Esophagus squamous epithelium (tissue), 5 donors: ENCODE measurements around the gene ADAMTSL2. TPM values are rescaled to one million over a fixed set of nuclear protein-coding genes. Genes with fewer than 3 reads are reported as not detected.

Experiments
- DNase-seq: peaks from one replicate; lab custom pipeline; 2025; lab: John Stamatoyannopoulos, UW
- H3K27ac ChIP-seq, 4 donors: fragments of 200-600 bp; sonication (generic); one replicate each; pipeline ENCODE4 v1.5.1; 2016 to 2019; ENCODE audit warnings: mild to moderate bottlenecking in 1 of 4
- H3K27me3 ChIP-seq, 4 donors: fragments of 200-600 bp; sonication (generic); 1 replicate in 3 of 4; 2 replicates in 1 of 4; pipeline versions ENCODE4 v1.5.1 to v1.6.0; 2017 to 2021; ENCODE audit warnings: antibody characterized with exemption in 1 of 4
- H3K36me3 ChIP-seq, 3 donors: fragments of 200-600 bp; sonication (generic); one replicate each; pipeline ENCODE4 v1.5.1; 2016 to 2019
- H3K4me1 ChIP-seq, 3 donors: fragments of 200-600 bp; sonication (generic); one replicate each; pipeline ENCODE4 v1.5.1; 2017 to 2019
- H3K4me3 ChIP-seq, 4 donors: fragments of 200-600 bp; sonication (generic); 1 replicate in 3 of 4; 2 replicates in 1 of 4; pipeline ENCODE4 v1.5.1; 2016 to 2019; ENCODE audit warnings: mild to moderate bottlenecking in 2 of 4, moderate library complexity in 1 of 4
- H3K9me3 ChIP-seq, 3 donors: fragments of 200-600 bp; sonication (generic); one replicate each; pipeline ENCODE4 v1.5.1; 2016 to 2019
- CTCF ChIP-seq, 6 experiments: fragments of 450-650 bp in 4 of 6; fragments of 200-600 bp in 2 of 6; sonication (generic) in 2 of 6; IDR thresholded peaks; one replicate each; pipeline ENCODE4 v1.5.1; 2016 to 2019; ENCODE audit warnings: antibody characterized with exemption in 6 of 6, mild to moderate bottlenecking in 4 of 6, moderate library complexity in 4 of 6
- POLR2A ChIP-seq, 4 donors: fragments of 450-650 bp; IDR thresholded peaks; one replicate each; pipeline ENCODE4 v1.6.1; 2017; ENCODE audit warnings: antibody characterized with exemption in 4 of 4, mild to moderate bottlenecking in 4 of 4, moderate library complexity in 3 of 4
- WGBS, 2 donors: methylation state at CpG; one replicate each; pipeline ENCODE4 v1.1.5; 2018; 5-methylcytosine and 5-hydroxymethylcytosine counted together
- intact Hi-C: fragments of 100-400 bp; cut with DNase I; formaldehyde crosslinking; loops from one replicate; pipeline ENCODE4 v1.15.0; 2022
- total RNA-seq, 4 donors: library from RNA; depleted of rRNA; stranded (reverse); fragments of >200 nt; gene quantifications; one replicate each; pipeline ENCODE4 v1.1.0, GENCODE V29; 2016
- donor health status: DM: yes; HTN: yes; CAD: no.

Gene ADAMTSL2
- total RNA-seq, 4 donors from 2014 or later: 1.1 to 2.1 (median 1.4) TPM

DNA sequence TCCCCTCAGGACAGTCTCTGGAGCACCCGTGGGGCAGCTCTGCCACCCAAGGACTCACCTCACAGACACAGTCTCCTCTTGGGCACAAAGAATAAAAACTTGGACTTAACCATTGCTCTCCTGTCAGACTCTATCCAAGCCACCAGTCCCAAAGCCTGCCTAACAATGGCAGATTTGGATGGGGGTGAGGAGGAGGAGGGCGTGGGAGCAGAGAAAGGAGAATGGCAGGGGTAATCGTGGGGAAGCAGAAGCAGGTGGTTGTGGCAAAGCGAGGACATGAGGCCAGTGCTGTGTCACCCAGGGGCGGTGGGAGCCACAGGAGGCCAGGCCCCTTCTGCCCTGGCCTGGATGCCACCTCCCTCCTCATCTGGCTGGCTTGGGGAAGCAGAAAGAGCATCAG lies 80.2 kb downstream of the ADAMTSL2 start:
- intact Hi-C loops: no loop called here
- Histone ChIP-seq H3K9me3 (no peaks in the 10 kb centered on the region), H3K4me3 (no peak overlapping the region), H3K4me1 (no peaks in the 10 kb centered on the region), H3K27me3 (peaks cover 0 to 99% (median 5%) of the 10 kb centered on the region in 4 donors), H3K27ac (no peak overlapping the region), H3K36me3 (no peaks in the 10 kb centered on the region)
- TF ChIP-seq CTCF (IDR thresholded peaks at IDR 0.05): no peak
- no peak for TF ChIP-seq POLR2A (IDR thresholded peaks at IDR 0.05)
- WGBS, 2 donors: 38 to 51% methylated on average over 4 to 5 of the region's 5 CpGs
- DNase-seq: no peak

DNA sequence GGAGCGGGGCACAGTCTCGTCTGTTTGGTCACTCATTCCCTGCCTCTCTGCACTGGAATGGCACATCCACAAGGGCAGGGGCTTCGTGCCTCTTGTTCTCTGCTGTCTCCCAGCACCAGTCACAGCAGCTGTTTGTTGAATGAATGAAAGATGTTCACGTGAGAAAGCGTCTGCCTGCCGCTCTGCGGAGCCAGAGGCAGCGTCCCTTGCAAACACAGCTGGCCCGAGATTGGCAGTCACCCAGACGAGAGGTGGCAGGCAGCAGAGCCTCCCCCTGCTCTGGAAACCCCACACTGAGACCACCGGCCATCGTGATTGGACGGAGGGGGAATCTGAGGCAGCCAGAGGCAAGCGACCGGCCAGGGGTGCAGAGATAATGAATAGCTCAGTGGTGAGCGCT lies 80.7 kb downstream of the ADAMTSL2 start:
- TF ChIP-seq CTCF (IDR thresholded peaks at IDR 0.05): no peak
- no peak for TF ChIP-seq POLR2A (IDR thresholded peaks at IDR 0.05)
- H3K27ac ChIP-seq: no peak overlapping the region
- H3K4me1 ChIP-seq: no peaks in the 10 kb centered on the region
- H3K9me3 ChIP-seq: no peaks in the 10 kb centered on the region
- intact Hi-C loops: no loop called here
- peaks cover 0 to 98% (median 4%) of the 10 kb centered on the region in 4 donors for H3K27me3 ChIP-seq
- no peaks in the 10 kb centered on the region for H3K36me3 ChIP-seq
- no peak overlapping the region for H3K4me3 ChIP-seq
- whole genome bisulfite sequencing, 2 donors: 0 to 51% methylated on average over 1 to 8 of the region's 16 CpGs
- DNase-seq: no peak

DNA sequence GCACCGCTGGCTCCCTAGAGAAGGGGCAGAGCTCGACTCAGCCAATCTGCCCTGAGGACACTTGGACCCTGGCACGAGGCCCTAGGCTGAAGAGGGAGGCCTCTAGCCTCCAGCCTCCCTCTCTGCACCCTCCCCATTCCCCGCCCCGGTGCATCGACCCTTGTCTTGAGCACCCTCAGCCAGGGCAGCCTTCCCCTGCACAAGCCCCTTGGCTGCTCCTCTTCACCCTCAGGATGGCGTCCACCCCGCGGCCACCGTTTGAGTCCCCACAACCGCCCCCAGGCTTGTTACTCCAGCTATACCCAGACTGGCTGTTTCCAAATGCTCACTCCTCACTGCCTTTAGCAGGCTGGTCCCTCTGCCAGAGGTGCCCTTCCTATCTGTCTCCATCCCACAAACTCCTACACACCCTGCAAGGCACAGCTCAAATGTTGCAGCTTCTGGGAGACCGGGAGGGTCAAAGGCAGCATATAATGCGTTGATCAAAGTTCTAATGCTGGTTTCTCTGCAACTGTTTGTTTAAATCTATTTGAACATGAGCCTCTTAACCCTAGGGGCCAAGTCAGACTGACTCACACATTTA lies 81.2 kb downstream of the ADAMTSL2 start:
- no peak overlapping the region for H3K27ac ChIP-seq
- no peak overlapping the region for H3K4me3 ChIP-seq
- TF ChIP-seq POLR2A (IDR thresholded peaks at IDR 0.05) (no peak), CTCF (IDR thresholded peaks at IDR 0.05) (no peak)
- no peaks in the 10 kb centered on the region for H3K9me3 ChIP-seq
- H3K4me1 ChIP-seq: no peaks in the 10 kb centered on the region
- 66 to 81% methylated on average over 10 to 13 of the region's 13 CpGs for WGBS, 2 donors
- intact Hi-C loops: no loop called here
- H3K36me3 ChIP-seq: no peaks in the 10 kb centered on the region
- peaks cover 0 to 98% (median 4%) of the 10 kb centered on the region in 4 donors for H3K27me3 ChIP-seq
- no peak for DNase-seq

DNA sequence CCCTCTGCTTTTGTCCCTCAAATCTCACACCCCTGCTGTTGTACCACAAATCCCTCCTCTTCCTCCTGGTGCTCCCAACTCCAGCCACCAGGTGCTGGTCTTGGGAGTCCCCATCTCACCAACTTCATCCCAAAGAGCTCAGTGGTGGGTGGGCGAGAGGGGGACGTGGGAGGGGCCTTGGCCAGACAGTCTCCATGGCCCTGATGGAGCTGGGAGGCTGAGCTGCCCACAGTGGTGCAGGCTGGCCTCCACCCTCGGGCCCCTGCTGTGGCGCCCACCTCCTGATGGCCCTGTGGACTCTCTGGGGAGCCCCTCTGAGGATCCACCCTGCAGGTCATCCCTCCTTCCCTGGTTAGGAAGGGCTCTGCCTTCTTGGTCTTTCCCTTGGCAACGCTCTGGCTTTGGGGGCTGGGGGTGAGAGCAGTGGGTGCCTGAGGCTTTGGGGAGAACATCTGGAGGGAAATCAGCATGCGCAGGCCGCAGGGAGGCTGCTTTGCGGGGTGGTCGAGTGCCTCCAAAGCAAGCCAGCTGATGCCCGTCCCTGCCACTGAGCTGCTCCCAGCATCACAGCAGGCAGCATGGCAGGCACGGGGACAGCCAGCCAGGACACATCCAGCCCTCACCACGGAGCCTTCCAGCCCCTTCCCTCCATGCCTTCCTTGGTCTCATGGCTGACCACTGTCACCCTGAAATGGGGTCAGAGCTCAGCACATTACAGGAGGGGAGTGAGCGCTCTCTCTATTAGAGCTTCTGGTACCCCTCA lies 82.3 kb downstream of the ADAMTSL2 start:
- no peak for DNase-seq
- Histone ChIP-seq H3K4me3 (no peak overlapping the region), H3K27ac (no peak overlapping the region), H3K27me3 (peaks cover 0 to 96% (median 4%) of the 10 kb centered on the region in 4 donors), H3K4me1 (no peaks in the 10 kb centered on the region), H3K9me3 (no peaks in the 10 kb centered on the region), H3K36me3 (no peaks in the 10 kb centered on the region)
- intact Hi-C loops: no loop called here
- 37 to 66% methylated on average over 4 to 5 of the region's 13 CpGs for WGBS, 2 donors
- TF ChIP-seq CTCF (IDR thresholded peaks at IDR 0.05): no peak
- TF ChIP-seq POLR2A (IDR thresholded peaks at IDR 0.05): no peak

DNA sequence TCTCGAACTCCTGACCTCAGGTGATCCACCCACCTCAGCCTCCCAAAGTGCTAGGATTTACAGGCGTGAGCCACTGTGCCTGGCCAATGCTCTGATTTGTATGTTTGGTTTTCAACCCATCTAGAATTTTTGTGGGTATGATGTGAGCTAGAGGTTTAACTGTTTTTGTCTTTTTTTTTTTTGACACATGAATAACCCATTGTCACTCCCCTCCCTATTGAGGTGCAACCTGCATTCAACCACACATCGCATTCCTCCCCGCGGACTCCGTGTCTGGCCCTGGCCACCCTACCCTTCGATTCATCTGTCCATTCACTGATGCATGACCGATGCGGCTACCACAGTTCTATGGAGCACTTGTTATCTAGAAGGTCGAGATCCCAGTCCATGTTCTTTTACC lies 84.2 kb downstream of the ADAMTSL2 start:
- no peak overlapping the region for H3K4me3 ChIP-seq
- no peak overlapping the region for H3K27ac ChIP-seq
- no peaks in the 10 kb centered on the region for H3K4me1 ChIP-seq
- peaks cover 0 to 96% (median 4%) of the 10 kb centered on the region in 4 donors for H3K27me3 ChIP-seq
- H3K36me3 ChIP-seq: no peaks in the 10 kb centered on the region
- 77 to 79% methylated on average over 10 of the region's 10 CpGs for WGBS, 2 donors
- no peak for DNase-seq
- TF ChIP-seq POLR2A (IDR thresholded peaks at IDR 0.05) (no peak), CTCF (IDR thresholded peaks at IDR 0.05) (no peak)
- intact Hi-C loops: no loop called here
- H3K9me3 ChIP-seq: no peaks in the 10 kb centered on the region
